ENCODE measurements around the gene IQCN.

IQCN gene

DNA sequence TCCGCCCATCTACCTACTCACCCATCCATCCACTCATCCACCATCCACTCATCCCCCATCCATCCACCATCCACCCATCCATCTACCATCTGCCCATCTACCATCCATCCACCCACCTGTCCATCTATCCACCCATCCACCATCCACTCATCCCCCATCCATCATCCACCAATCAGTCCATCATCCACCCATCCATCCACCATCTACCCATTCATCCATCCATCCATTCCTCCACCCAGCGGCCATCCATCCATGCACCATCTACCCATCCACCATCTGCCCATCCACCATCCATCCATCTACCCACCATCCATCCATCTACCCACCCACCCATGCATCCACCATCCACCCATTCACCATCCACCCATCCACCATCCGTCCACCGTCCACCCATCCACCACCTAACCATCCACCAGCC, 20.8 kb upstream of the IQCN start (continued):
- TF ChIP-seq ZSCAN23 (tag by site-specific recombination; IDR thresholded peaks at IDR 0.05) (0 out of 2 replicates have a peak, but pooled peaks have one; percentile 16), GLI4 (tag by site-specific recombination; IDR thresholded peaks at IDR 0.05) (0 out of 2 replicates have a peak, but pooled peaks have one; percentile 56), ZNF266 (tag by site-specific recombination; IDR thresholded peaks at IDR 0.05; ENCODE audit: low read depth) (peak; percentile 60; the same call in 1 of the 2 replicates), KLF8 (tag by site-specific recombination; IDR thresholded peaks at IDR 0.05) (peak; percentile 54; the same call in 1 of the 2 replicates), ZNF473 (tag by site-specific recombination; IDR thresholded peaks at IDR 0.05) (peak; percentile 84), ZBTB17 (tag by site-specific recombination; IDR thresholded peaks at IDR 0.05) (peak; percentile 97), ZNF707 (tag by site-specific recombination; IDR thresholded peaks at IDR 0.05) (peak; percentile 29; the same call in 1 of the 2 replicates), KLF9 (tag by site-specific recombination; IDR thresholded peaks at IDR 0.05; ENCODE audit: low read depth) (0 out of 2 replicates have a peak, but pooled peaks have one; percentile 31), ZNF645 (tag by site-specific recombination; IDR thresholded peaks at IDR 0.05) (0 out of 2 replicates have a peak, but pooled peaks have one; percentile 48), ZFP3 (tag by site-specific recombination; IDR thresholded peaks at IDR 0.05; ENCODE audit: low read depth) (no peak), ZNF785 (tag by site-specific recombination; IDR thresholded peaks at IDR 0.05) (peak; percentile 67; the same call in 1 of the 2 replicates), ZNF366 (tag by site-specific recombination; conservative IDR thresholded peaks at IDR 0.05) (peak; percentile 99), ZNF362 (tag by site-specific recombination; IDR thresholded peaks at IDR 0.05) (no peak), ZSCAN30 (tag by site-specific recombination; IDR thresholded peaks at IDR 0.05) (no peak), ZNF580 (tag by site-specific recombination; IDR thresholded peaks at IDR 0.05) (no peak), ZFHX2 (tag by site-specific recombination; conservative IDR thresholded peaks at IDR 0.05) (peak; percentile 90), ZNF391 (tag by site-specific recombination; IDR thresholded peaks at IDR 0.05; ENCODE audit: borderline replicate concordance, low read depth) (0 out of 2 replicates have a peak, but pooled peaks have one; percentile 0), ZNF654 (tag by site-specific recombination; IDR thresholded peaks at IDR 0.05; ENCODE audit: low read depth) (no peak), ZNF776 (tag by site-specific recombination; IDR thresholded peaks at IDR 0.05; ENCODE audit: borderline replicate concordance) (0 out of 2 replicates have a peak, but pooled peaks have one; percentile 29), ZBTB7A (tag by site-specific recombination; IDR thresholded peaks at IDR 0.05; ENCODE audit: low read depth) (peak; percentile 19; the same call in 1 of the 2 replicates), EGR2 (tag by site-specific recombination; IDR thresholded peaks at IDR 0.05; ENCODE audit: low read depth) (peak; percentile 94), ZNF621 (tag by site-specific recombination; IDR thresholded peaks at IDR 0.05) (peak; percentile 66; the same call in 1 of the 2 replicates)
- TF ChIP-seq, protein P1, sequence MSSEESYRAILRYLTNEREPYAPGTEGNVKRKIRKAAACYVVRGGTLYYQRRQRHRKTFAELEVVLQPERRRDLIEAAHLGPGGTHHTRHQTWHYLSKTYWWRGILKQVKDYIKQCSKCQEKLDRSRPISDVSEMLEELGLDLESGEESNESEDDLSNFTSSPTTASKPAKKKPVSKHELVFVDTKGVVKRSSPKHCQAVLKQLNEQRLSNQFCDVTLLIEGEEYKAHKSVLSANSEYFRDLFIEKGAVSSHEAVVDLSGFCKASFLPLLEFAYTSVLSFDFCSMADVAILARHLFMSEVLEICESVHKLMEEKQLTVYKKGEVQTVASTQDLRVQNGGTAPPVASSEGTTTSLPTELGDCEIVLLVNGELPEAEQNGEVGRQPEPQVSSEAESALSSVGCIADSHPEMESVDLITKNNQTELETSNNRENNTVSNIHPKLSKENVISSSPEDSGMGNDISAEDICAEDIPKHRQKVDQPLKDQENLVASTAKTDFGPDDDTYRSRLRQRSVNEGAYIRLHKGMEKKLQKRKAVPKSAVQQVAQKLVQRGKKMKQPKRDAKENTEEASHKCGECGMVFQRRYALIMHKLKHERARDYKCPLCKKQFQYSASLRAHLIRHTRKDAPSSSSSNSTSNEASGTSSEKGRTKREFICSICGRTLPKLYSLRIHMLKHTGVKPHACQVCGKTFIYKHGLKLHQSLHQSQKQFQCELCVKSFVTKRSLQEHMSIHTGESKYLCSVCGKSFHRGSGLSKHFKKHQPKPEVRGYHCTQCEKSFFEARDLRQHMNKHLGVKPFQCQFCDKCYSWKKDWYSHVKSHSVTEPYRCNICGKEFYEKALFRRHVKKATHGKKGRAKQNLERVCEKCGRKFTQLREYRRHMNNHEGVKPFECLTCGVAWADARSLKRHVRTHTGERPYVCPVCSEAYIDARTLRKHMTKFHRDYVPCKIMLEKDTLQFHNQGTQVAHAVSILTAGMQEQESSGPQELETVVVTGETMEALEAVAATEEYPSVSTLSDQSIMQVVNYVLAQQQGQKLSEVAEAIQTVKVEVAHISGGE (tag by site-specific recombination; conservative IDR thresholded peaks at IDR 0.05; ENCODE audit: low read depth), result no peak
- TF ChIP-seq, protein P2, sequence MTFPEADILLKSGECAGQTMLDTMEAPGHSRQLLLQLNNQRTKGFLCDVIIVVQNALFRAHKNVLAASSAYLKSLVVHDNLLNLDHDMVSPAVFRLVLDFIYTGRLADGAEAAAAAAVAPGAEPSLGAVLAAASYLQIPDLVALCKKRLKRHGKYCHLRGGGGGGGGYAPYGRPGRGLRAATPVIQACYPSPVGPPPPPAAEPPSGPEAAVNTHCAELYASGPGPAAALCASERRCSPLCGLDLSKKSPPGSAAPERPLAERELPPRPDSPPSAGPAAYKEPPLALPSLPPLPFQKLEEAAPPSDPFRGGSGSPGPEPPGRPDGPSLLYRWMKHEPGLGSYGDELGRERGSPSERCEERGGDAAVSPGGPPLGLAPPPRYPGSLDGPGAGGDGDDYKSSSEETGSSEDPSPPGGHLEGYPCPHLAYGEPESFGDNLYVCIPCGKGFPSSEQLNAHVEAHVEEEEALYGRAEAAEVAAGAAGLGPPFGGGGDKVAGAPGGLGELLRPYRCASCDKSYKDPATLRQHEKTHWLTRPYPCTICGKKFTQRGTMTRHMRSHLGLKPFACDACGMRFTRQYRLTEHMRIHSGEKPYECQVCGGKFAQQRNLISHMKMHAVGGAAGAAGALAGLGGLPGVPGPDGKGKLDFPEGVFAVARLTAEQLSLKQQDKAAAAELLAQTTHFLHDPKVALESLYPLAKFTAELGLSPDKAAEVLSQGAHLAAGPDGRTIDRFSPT (tag by site-specific recombination; IDR thresholded peaks at IDR 0.05), result peak; percentile 56; the same call in 1 of the 2 replicates
- TF ChIP-seq, protein P3, sequence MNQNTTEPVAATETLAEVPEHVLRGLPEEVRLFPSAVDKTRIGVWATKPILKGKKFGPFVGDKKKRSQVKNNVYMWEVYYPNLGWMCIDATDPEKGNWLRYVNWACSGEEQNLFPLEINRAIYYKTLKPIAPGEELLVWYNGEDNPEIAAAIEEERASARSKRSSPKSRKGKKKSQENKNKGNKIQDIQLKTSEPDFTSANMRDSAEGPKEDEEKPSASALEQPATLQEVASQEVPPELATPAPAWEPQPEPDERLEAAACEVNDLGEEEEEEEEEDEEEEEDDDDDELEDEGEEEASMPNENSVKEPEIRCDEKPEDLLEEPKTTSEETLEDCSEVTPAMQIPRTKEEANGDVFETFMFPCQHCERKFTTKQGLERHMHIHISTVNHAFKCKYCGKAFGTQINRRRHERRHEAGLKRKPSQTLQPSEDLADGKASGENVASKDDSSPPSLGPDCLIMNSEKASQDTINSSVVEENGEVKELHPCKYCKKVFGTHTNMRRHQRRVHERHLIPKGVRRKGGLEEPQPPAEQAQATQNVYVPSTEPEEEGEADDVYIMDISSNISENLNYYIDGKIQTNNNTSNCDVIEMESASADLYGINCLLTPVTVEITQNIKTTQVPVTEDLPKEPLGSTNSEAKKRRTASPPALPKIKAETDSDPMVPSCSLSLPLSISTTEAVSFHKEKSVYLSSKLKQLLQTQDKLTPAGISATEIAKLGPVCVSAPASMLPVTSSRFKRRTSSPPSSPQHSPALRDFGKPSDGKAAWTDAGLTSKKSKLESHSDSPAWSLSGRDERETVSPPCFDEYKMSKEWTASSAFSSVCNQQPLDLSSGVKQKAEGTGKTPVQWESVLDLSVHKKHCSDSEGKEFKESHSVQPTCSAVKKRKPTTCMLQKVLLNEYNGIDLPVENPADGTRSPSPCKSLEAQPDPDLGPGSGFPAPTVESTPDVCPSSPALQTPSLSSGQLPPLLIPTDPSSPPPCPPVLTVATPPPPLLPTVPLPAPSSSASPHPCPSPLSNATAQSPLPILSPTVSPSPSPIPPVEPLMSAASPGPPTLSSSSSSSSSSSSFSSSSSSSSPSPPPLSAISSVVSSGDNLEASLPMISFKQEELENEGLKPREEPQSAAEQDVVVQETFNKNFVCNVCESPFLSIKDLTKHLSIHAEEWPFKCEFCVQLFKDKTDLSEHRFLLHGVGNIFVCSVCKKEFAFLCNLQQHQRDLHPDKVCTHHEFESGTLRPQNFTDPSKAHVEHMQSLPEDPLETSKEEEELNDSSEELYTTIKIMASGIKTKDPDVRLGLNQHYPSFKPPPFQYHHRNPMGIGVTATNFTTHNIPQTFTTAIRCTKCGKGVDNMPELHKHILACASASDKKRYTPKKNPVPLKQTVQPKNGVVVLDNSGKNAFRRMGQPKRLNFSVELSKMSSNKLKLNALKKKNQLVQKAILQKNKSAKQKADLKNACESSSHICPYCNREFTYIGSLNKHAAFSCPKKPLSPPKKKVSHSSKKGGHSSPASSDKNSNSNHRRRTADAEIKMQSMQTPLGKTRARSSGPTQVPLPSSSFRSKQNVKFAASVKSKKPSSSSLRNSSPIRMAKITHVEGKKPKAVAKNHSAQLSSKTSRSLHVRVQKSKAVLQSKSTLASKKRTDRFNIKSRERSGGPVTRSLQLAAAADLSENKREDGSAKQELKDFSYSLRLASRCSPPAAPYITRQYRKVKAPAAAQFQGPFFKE (tag by site-specific recombination; IDR thresholded peaks at IDR 0.05; ENCODE audit: borderline replicate concordance), result 0 out of 2 replicates have a peak, but pooled peaks have one; percentile 28
